Tibial nerve (tissue), 4 donors: ENCODE results near the gene MAML2.

Source experiments
- EP300 ChIP-seq, 2 donors: sonication (generic); formaldehyde crosslinking; IDR thresholded peaks; one replicate each; pipeline ENCODE4 v1.6.1; 2017; ENCODE audit warnings: antibody characterized with exemption in 2 of 2, mild to moderate bottlenecking in 1 of 2
- POLR2A ChIP-seq, 2 donors: fragments of 450-650 bp; IDR thresholded peaks; one replicate each; pipeline ENCODE4 v1.6.1; 2017; ENCODE audit warnings: antibody characterized with exemption in 2 of 2, mild to moderate bottlenecking in 2 of 2, moderate library complexity in 2 of 2
- TF ChIP-seq, protein P1 (sequence below), 5 experiments: fragments of 200-600 bp in 3 of 5; fragments of 450-650 bp in 2 of 5; sonication (generic) in 3 of 5; IDR thresholded peaks; one replicate each; pipeline ENCODE4 v1.5.1; 2016 to 2019; ENCODE audit warnings: antibody characterized with exemption in 5 of 5, mild to moderate bottlenecking in 3 of 5, moderate library complexity in 2 of 5

- TF ChIP-seq, protein P1, sequence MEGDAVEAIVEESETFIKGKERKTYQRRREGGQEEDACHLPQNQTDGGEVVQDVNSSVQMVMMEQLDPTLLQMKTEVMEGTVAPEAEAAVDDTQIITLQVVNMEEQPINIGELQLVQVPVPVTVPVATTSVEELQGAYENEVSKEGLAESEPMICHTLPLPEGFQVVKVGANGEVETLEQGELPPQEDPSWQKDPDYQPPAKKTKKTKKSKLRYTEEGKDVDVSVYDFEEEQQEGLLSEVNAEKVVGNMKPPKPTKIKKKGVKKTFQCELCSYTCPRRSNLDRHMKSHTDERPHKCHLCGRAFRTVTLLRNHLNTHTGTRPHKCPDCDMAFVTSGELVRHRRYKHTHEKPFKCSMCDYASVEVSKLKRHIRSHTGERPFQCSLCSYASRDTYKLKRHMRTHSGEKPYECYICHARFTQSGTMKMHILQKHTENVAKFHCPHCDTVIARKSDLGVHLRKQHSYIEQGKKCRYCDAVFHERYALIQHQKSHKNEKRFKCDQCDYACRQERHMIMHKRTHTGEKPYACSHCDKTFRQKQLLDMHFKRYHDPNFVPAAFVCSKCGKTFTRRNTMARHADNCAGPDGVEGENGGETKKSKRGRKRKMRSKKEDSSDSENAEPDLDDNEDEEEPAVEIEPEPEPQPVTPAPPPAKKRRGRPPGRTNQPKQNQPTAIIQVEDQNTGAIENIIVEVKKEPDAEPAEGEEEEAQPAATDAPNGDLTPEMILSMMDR (IDR thresholded peaks at IDR 0.05) = no peak
- no peak for TF ChIP-seq EP300 (IDR thresholded peaks at IDR 0.05)
- no peak for TF ChIP-seq POLR2A (IDR thresholded peaks at IDR 0.05)
These were observed 52.4 kb downstream of the MAML2 start for GRCh38 chr11:96290631-96291030.
